GM21717 (cell line): ENCODE measurements around the gene SLC6A11.

Experiments
- ATAC-seq: cut with Tn5 transposase; IDR thresholded peaks from one replicate; pipeline ENCODE4 v1.9.1; 2021; ENCODE audit warnings: mild to moderate bottlenecking, moderate library complexity; ENCODE audit not compliant: unreplicated experiment

SLC6A11 gene

DNA sequence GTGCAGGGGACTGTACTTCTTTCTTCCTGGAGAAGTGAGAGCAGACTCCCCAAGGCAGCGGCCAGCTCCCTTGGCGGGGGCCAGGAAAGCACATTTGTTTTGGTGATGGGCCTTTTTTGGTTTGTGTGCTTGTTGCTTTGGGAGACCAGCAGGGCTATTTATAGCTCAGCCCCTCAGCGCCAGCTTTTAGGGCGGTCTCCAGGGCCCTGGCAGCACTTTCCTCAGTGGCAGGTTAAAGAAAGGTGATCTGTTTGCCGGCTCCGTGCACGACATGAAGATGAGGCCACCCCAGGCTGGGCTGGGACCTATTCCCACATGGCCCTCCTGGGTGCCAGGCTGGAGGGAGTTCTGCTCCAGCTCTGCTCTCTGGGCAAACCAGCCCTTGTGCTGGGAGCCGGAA, 21.8 kb downstream of the SLC6A11 start:
- ATAC-seq, result no peak

DNA sequence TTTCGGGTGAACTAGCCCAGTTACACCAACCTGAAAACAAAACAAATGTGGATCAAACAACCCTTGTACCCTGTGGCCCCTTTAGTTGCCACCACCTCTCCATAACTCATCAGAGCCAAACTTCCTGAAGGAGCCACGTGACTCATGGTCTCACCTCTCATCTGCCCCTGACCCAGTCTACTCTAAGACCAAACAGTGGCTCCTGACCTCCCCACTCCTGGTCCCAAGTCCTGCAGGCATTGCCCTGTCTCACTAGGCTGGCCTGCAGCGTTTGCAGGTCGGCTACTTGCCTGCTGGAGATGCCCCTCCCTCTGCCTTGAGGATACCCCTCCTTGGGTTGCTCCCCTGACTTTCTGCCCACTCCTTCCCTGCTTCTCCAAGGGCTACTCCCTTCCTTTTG, 23.1 kb downstream of the SLC6A11 start:
- ATAC-seq, result no peak

GRCh38 chr3:10841100-10841499, 25.1 kb downstream of the SLC6A11 start:
- ATAC-seq, result no peak

DNA sequence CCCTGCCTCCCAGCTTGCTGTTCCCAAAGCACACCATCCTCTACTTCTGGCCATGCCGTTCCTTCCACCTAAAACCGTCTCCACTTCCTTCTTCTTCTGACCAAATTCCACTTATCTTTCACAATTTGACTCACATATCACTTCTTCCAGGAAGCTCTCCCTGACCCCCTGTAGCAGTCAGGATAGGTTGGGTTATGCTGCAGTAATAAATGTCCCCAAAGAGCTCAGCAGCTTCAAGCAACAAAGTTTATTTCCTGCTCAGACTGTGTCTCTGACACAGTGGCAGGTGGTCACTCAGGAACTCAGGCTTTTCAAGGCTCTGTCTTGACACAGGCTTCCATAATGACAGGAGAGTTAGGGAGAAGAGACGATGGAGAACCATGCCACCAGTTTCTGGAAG, 27.4 kb downstream of the SLC6A11 start:
- no peak for ATAC-seq

DNA sequence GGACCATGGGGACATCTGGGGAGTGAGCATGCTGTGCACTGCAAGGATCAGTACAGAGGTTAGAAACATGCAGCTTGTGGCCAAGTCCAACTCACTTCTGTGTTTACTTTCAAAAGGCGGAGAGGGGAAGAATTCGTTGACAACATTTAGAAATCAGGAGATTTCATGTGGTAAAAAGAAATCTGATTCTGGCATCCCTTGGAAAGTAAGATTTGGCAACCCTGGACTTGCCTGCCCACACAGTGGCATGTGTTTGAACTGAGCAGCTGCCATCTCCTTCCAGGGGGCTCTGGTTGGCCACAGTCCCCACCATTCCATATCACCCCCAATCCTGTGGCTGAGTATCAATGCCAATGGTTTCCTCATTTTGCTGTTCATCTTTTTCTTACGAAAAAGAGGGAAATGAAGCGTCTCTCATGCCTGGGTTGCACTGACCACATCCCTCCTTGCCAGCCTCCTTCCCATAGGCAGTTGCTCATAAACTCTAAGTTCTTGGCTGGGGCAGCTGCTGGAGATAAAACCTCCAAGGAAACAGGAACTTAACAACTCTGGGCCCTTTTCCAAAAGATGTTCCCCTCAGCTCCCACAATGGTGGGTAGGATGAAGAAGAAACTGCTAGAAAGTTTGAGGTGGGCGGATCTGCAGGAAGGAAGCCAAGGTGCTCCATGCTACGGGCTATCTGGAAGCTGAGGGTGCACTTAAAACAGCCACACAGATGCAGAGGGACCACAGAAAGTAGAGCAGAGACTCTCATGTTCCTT, 29.2 kb downstream of the SLC6A11 start:
- ATAC-seq, result no peak

DNA sequence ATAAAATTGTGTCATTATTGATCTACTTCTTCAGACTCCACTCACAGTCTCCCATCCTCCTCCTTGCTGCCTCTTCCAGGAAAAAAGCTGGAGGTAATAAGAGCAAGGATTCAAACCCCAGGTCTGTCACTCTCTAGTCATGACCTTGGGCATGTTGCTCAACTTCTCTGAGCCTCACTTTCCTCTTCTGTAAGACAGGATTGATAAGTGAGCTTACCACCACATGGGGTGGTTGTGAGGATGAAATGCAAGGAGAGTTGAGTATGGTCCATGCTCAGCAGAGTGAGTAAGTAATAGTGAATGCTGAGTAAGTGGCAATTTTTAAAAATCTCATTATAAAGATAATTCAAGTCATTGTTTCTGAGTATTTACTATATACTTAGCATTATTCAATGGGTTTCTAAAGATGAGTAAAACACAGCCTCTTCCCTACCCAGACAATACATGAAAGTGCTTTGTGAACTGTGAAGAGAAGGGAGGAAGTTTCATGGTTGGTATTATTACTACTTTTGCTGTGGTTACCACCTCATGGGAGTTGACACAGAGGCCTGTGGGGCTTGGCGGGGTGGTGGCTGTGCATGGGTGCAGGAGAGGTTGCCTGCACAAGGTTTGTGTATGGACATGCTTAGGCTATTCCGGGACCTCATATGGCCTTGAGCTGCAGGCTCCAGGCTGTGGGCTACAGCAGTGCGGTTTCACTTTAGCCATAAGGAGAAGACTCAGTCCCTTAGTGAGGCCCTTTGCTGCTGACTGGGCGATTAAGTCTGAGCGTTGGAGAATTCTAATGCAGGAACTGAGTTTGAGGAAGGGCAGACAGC, 30.0 kb downstream of the SLC6A11 start:
- no peak for ATAC-seq

GRCh38 chr3:10846657-10846975, 30.6 kb downstream of the SLC6A11 start:
- ATAC-seq, result no peak

DNA sequence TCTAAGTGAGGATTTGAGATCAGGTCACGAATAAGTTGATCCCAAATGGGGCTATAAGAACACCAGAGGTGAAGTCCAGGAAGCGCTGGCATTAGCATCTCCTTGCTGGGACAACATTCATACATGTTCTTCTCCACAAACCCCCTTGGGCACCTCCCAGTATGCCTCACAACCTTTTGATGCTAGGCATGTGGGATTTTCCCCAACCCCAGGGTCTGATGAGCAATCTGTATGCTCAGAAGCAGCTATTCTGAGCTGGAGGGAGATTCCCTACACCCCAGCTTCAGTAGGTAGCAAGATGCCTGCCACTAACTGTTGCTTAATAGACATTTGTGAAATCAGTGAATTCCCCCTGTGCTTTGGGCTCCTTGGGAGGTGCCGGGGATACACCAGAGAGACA, 32.2 kb downstream of the SLC6A11 start:
- ATAC-seq, result no peak

- no peak for ATAC-seq
These were observed 36.2 kb downstream of the SLC6A11 start for GRCh38 chr3:10852066-10852808.

- no peak for ATAC-seq
These were observed 39.2 kb downstream of the SLC6A11 start for GRCh38 chr3:10855083-10855870.

GRCh38 chr3:10855871-10856662, 40.0 kb downstream of the SLC6A11 start:
- ATAC-seq, result no peak

DNA sequence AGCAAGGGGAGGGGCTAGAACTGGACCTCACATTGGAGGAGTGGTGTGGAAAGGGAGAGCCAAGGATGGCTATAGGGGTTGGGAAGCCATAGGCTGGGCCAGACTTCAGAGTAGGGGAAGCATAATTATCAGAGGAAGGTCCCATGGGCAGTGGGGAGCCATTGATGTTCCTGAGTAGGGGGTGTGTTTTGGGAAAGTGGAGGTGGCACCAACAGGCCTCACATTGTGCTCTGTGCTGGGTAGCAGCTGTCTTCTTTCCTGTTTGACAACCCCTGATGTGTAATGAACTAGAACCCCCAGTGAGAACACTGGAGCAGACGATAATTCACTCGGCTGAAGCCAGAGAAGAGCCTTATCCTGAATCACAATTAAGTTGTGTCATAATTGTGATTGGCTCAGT, 41.2 kb downstream of the SLC6A11 start:
- no peak for ATAC-seq

DNA sequence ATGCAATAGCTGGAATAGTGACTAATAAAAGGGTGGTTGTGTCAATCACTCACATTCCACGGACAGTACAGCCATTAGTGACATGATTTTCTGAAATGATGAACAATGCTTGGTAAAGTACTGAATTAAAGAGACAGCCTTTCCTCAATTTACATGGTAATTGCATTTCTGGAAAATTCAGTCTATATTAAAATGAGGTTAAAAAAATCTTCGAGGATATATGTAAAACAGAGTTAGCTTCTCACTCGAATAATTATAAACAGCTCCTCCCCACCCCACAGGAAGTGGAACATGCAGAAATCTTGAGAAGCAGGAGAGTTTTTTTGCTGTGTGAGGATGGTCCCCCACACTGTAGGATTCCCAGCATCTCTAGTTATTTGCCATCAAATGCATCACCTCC, 42.1 kb downstream of the SLC6A11 start:
- no peak for ATAC-seq

DNA sequence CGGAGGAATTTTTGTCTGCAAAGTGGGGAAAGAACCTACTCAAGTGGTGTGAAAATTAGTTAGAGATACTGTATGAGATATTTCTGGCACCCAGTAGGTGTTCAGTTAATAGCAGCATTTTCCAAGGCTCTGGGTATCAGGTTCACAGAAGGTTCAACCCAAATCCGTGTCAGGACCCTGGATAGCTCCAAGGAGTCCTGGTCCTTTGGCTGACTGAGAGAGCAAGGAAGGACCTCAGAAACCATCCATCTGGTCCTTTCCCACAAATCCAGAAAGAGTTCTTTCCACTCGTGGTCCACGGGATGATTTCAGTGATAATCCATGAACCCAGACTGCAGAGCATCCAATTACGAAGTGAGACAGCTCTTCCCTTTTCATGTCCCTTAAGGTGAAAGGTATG, 51.4 kb downstream of the SLC6A11 start:
- ATAC-seq, result no peak

DNA sequence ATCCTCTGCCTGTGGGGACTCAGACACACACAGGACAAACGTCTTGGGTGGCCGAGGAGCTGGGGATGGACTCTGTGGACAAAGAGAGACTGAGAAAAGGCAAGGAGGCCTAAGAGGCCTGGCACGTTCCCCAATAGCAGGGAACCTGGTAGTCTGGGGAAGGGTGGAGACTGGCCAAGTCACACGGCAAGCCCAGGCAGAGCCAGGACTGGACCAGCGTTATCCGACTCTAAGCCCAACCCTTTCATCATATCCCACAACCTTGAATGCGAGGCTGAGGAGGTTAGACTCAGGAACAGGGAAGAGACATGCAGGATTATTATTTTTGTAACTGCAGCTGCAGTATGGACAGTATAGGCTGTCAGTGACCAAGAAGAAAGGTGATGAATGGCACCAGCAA, 53.4 kb downstream of the SLC6A11 start:
- ATAC-seq, result no peak

DNA sequence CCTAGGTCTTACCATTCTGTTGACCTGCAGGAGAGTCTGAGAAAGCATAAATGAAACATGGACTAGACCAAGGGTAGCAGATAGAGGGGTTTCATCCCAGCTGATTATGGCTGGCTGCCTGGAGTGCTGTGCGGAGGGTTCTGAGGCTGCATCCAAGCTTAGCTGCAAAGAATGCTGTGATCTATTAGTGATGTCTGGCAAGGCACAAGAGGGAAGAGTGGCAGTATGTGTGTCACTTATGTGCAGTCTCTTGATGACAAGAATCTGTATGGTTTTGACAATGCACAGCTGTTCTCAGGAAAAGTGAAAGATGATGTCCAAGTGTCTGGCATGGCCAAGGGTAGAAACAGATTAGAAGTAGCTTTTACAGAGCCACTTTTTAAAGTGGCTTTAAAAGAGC, 54.3 kb downstream of the SLC6A11 start:
- ATAC-seq, result no peak

DNA sequence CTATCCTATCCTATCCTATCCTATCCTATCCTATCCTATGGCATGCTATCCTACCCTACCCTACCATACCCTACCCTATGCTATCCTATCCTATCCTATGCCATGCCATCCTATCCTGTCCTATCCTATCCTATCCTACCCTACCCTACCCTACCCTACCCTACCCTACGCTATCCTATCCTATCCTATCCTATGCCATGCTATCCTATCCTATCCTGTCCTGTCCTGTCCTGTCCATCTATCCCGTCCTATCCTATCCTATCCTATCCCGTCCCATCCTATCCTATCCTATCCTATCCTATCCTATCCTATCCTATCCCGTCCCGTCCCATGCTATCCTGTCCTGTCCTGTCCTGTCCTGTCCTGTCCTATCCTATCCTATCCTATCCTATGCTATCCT, 57.4 kb downstream of the SLC6A11 start:
- no peak for ATAC-seq

DNA sequence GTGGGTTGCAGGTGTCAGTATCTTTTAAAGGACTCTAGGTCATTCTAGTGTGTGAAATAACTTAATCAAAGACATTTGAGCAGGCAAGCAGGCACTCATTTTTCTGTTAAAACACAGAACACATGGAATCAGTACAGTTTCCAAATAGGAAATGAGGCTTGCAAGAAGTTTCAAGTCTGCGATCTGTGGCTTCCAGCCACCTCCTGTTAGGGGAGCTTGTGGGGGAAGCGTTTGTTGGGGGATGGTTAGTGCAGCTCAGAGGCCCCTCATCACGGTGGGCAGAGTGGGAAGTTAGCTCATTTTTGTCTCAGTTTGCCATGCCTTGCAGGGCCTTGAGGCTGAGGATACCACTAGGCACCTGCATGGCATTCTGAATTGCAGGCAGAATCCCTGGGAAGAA, 59.9 kb downstream of the SLC6A11 start:
- no peak for ATAC-seq

GRCh38 chr3:10876661-10877060, 60.6 kb downstream of the SLC6A11 start:
- ATAC-seq, result no peak

- ATAC-seq, result no peak
These were observed 66.8 kb downstream of the SLC6A11 start for GRCh38 chr3:10882851-10883250.
